Endothelial cell of umbilical vein (primary cell): Measurements from ENCODE around the gene SNRNP200. TPM values are rescaled to one million over a fixed set of nuclear protein-coding genes. Genes with fewer than 3 reads are reported as not detected.

Source experiments
- BruUV-seq: library from RNA; stranded (reverse); fragments of 400-500 nt; replicated peaks from 2 replicates; lab custom pipeline; 2021; lab: Mats Ljungman, UMichigan
- CTCF ChIA-PET: fragments of 300-600, 350-600 bp; sonication (Branson Sonifier 250); formaldehyde crosslinking; loops from one replicate; lab custom pipeline; 2021; ENCODE audit warnings: antibody characterized with exemption, inconsistent platforms; lab: Charles Lee
- POLR2A ChIA-PET: fragments of 300-600, 350-600 bp; sonication (Branson Sonifier 250); formaldehyde crosslinking; loops from one replicate; lab custom pipeline; 2021; ENCODE audit warnings: antibody characterized with exemption, inconsistent platforms; lab: Charles Lee
- DNase-seq: peaks from one replicate; pipeline ENCODE4 v3.0.0-alpha.2; 2011; ENCODE audit warnings: low read depth, low spot score
- FAIRE-seq: peaks from 2 replicates; lab custom pipeline; 2011; peaks lifted over from hg19 to GRCh38; lab: Jason Lieb, UNC
- H2AFZ ChIP-seq: 2 replicates; pipeline ENCODE4 v1.6.0; 2012; ENCODE audit warnings: low read depth, low read length, control low read depth, inconsistent platforms
- H3K27ac ChIP-seq: 2 replicates; pipeline ENCODE4 v1.5.1; 2011; ENCODE audit warnings: low read depth, mild to moderate bottlenecking, control low read depth, low read length, moderate library complexity; ENCODE audit not compliant: insufficient read depth
- H3K27me3 ChIP-seq, 2 experiments: 2 replicates each; pipeline versions ENCODE4 v1.6.0 to v1.6.1; 2011; ENCODE audit warnings: low read length in 2 of 2, mixed read lengths in 1 of 2; ENCODE audit not compliant: control insufficient read depth in 2 of 2, insufficient read depth in 2 of 2
- H3K36me3 ChIP-seq, 2 experiments: 2 replicates in 1 of 2; 3 replicates in 1 of 2; pipeline ENCODE4 v1.5.1; 2011; ENCODE audit warnings: low read length in 2 of 2, mild to moderate bottlenecking in 1 of 2, moderate library complexity in 1 of 2; ENCODE audit not compliant: control insufficient read depth in 2 of 2, insufficient read depth in 2 of 2; ENCODE audit errors: extremely low read depth in 1 of 2
- H3K4me1 ChIP-seq: 3 replicates; pipeline ENCODE4 v1.5.1; 2011; ENCODE audit warnings: mild to moderate bottlenecking, low read length; ENCODE audit not compliant: control insufficient read depth, insufficient read depth; ENCODE audit errors: extremely low read depth
- H3K4me2 ChIP-seq: 2 replicates; pipeline ENCODE4 v1.6.1; 2011; ENCODE audit warnings: low read length, control low read depth, mixed read lengths; ENCODE audit not compliant: insufficient read depth
- H3K4me3 ChIP-seq, 3 experiments: fragments of 200-600 bp in 1 of 3; sonication (generic), shearing (Covaris generic) in 1 of 3; replicated peaks in 1 of 3; 2 replicates each; pipeline ENCODE4 v1.5.1; 2011 to 2016; ENCODE audit warnings: control low read depth in 3 of 3, low read length in 3 of 3, mild to moderate bottlenecking in 2 of 3, inconsistent platforms in 1 of 3, low read depth in 1 of 3, moderate library complexity in 1 of 3; ENCODE audit not compliant: insufficient read depth in 1 of 3
- H3K79me2 ChIP-seq: 2 replicates; pipeline ENCODE4 v1.6.0; 2012; ENCODE audit warnings: low read length, inconsistent platforms; ENCODE audit not compliant: control insufficient read depth, insufficient read depth
- H3K9ac ChIP-seq: replicated peaks from 2 replicates; pipeline ENCODE3; 2011; ENCODE audit warnings: low read length, control low read depth; ENCODE audit not compliant: insufficient read depth; ENCODE audit errors: extremely low read depth
- H3K9me1 ChIP-seq: replicated peaks from 3 replicates; pipeline ENCODE4 v1.6.0; 2011; ENCODE audit warnings: mild to moderate bottlenecking, low read length; ENCODE audit not compliant: control insufficient read depth, insufficient read depth; ENCODE audit errors: extremely low read depth
- H3K9me3 ChIP-seq: replicated peaks from 2 replicates; pipeline ENCODE4 v1.5.1; 2012; ENCODE audit warnings: low read length, inconsistent platforms; ENCODE audit not compliant: control insufficient read depth, insufficient read depth
- H4K20me1 ChIP-seq: replicated peaks from 2 replicates; pipeline ENCODE3; 2011; ENCODE audit warnings: mild to moderate bottlenecking, low read length; ENCODE audit not compliant: control insufficient read depth, insufficient read depth; ENCODE audit errors: extremely low read depth
- EZH2 ChIP-seq: IDR thresholded peaks from 2 replicates; pipeline ENCODE4 v1.6.1; 2012; ENCODE audit warnings: borderline replicate concordance, low read depth, mild to moderate bottlenecking, moderate library complexity, low read length, inconsistent platforms; ENCODE audit not compliant: severe bottlenecking
- FOS ChIP-seq: IDR thresholded peaks from 2 replicates; pipeline ENCODE4 v1.6.1; 2011; ENCODE audit warnings: mild to moderate bottlenecking, low read length, moderate library complexity, borderline replicate concordance; ENCODE audit not compliant: insufficient read depth
- GATA2 ChIP-seq: IDR thresholded peaks from 2 replicates; pipeline ENCODE4 v1.7.0; 2011; ENCODE audit warnings: low read depth, mild to moderate bottlenecking, moderate library complexity, mixed read lengths, low read length; ENCODE audit not compliant: insufficient read length, insufficient read depth
- JUN ChIP-seq: IDR thresholded peaks from 2 replicates; pipeline ENCODE4 v1.6.1; 2011; ENCODE audit warnings: borderline replicate concordance, low read depth; ENCODE audit not compliant: insufficient read length, insufficient read depth
- MYC ChIP-seq: IDR thresholded peaks from one replicate; pipeline ENCODE4 v1.6.1; 2011; ENCODE audit warnings: mild to moderate bottlenecking, low read depth, low read length
- POLR2A ChIP-seq: IDR thresholded peaks from 2 replicates; pipeline ENCODE4 v1.6.1; 2012; ENCODE audit warnings: low read depth, mild to moderate bottlenecking, control low read depth, low read length
- POLR2AphosphoS5 ChIP-seq: IDR thresholded peaks from 2 replicates; pipeline ENCODE4 v1.6.1; 2012; ENCODE audit warnings: low read depth, mild to moderate bottlenecking, control low read depth, low read length, moderate library complexity; ENCODE audit not compliant: insufficient read depth
- dilution Hi-C: fragments of 300-500 bp; cut with MboI; formaldehyde crosslinking; loops from one replicate; pipeline ENCODE4 v1.15.0; 2019; ENCODE audit warnings: low sequenced_read_pairs; ENCODE audit not compliant: extremely low pct_ligation_motif_present
- intact Hi-C: fragments of 100-400 bp; cut with micrococcal nuclease; formaldehyde crosslinking; loops from one replicate; pipeline ENCODE4 v1.10.0; 2022
- polyA plus RNA-seq, 4 experiments: library from polyadenylated mRNA; depleted of rRNA in 3 of 4; stranded (reverse) in 3 of 4; unstranded in 1 of 4; fragments of >200 nt; gene quantifications; 2 replicates each; pipeline versions ENCODE4 v1.2.1 to v1.2.3, GENCODE V29; 2011 to 2012; ENCODE audit warnings: missing spikeins in 1 of 4
- total RNA-seq: library from RNA; stranded (reverse); gene quantifications from 2 replicates; pipeline ENCODE4 v1.2.3, GENCODE V29; 2021
- TF ChIP-seq, protein P1 (sequence below), 2 donors: IDR thresholded peaks; 1 replicate in 1 of 2; 2 replicates in 1 of 2; pipeline ENCODE4 v1.5.1; 2011; ENCODE audit warnings: low read length in 2 of 2, mild to moderate bottlenecking in 2 of 2, moderate library complexity in 2 of 2, control low read depth in 1 of 2, inconsistent platforms in 1 of 2, low read depth in 1 of 2; ENCODE audit not compliant: insufficient read depth in 1 of 2; ENCODE audit errors: extremely low read depth in 1 of 2
- TF ChIP-seq, protein P2 (sequence below): IDR thresholded peaks from 2 replicates; pipeline ENCODE4 v1.6.1; 2011; ENCODE audit not compliant: insufficient read depth, insufficient read length

SNRNP200 gene
- total and polyA plus RNA-seq, 2 donors (not counting 3 experiments of a cell fraction or from before 2014, with no cell fraction given): 124 to 155 TPM

DNA sequence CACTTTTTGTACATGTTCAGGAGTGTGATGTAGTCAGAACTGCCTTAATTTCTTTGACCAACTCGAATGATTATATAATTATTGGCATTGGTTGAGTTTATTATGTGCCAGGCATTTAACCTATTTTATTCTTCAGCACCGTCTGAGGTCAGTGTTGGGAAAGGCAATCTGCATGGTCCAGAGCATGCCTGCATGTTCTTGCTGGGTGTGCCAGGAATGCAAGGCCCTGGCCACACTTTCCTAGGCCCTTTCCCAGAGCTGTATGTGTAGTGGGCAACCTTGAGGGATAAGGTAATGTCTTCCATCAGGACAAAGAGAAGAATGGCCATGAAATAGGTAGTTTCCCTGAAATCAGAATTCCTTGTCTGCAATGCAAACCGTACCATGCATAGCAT is 9.7 kb upstream of the SNRNP200 start:
- POLR2A ChIA-PET: no interaction called here

More for the DNA sequence above, 9.7 kb upstream of the SNRNP200 start:
- Histone ChIP-seq H3K9me1 (no peaks in the 10 kb centered on the region), H3K4me3 (no peak overlapping the region), H3K4me1 (peaks cover 15% of the 10 kb centered on the region), H3K4me2 (peak overlapping the region; percentile 2), H3K27me3 (no peaks in the 10 kb centered on the region), H4K20me1 (no peaks in the 10 kb centered on the region), H3K9ac (no peak overlapping the region), H3K36me3 (no peaks in the 10 kb centered on the region), H2AFZ (no peak overlapping the region), H3K79me2 (no peaks in the 10 kb centered on the region), H3K9me3 (no peaks in the 10 kb centered on the region), H3K27ac (no peak overlapping the region)
- no TSS peak for BruUV-seq
- no peak for DNase-seq
- no peak for FAIRE-seq
- intact Hi-C loops (no loop called here), dilution Hi-C loops (no loop called here)
- TF ChIP-seq GATA2 (no peak), MYC (no peak), FOS (no peak), JUN (no peak), EZH2 (no peak), POLR2AphosphoS5 (no peak), POLR2A (no peak)
- TF ChIP-seq, protein P1, sequence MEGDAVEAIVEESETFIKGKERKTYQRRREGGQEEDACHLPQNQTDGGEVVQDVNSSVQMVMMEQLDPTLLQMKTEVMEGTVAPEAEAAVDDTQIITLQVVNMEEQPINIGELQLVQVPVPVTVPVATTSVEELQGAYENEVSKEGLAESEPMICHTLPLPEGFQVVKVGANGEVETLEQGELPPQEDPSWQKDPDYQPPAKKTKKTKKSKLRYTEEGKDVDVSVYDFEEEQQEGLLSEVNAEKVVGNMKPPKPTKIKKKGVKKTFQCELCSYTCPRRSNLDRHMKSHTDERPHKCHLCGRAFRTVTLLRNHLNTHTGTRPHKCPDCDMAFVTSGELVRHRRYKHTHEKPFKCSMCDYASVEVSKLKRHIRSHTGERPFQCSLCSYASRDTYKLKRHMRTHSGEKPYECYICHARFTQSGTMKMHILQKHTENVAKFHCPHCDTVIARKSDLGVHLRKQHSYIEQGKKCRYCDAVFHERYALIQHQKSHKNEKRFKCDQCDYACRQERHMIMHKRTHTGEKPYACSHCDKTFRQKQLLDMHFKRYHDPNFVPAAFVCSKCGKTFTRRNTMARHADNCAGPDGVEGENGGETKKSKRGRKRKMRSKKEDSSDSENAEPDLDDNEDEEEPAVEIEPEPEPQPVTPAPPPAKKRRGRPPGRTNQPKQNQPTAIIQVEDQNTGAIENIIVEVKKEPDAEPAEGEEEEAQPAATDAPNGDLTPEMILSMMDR (IDR thresholded peaks at IDR 0.05; ENCODE audit: extremely low read depth in 1 of 2, insufficient read depth in 1 of 2, low read depth in 1 of 2, low read length in 2 of 2): no peak
- TF ChIP-seq, protein P2, sequence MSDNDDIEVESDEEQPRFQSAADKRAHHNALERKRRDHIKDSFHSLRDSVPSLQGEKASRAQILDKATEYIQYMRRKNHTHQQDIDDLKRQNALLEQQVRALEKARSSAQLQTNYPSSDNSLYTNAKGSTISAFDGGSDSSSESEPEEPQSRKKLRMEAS: no peak
- CTCF ChIA-PET: no interaction called here
